OCI-LY1 (cell line): ENCODE measurements around the gene TSPAN32.

ENCODE experiments used
- H2AFZ ChIP-seq: fragments of 200-600 bp; sonication (generic), shearing (Covaris generic); 2 replicates; pipeline ENCODE4 v1.6.0; 2014; ENCODE audit warnings: antibody characterized with exemption, mild to moderate bottlenecking, low read length
- H3F3A ChIP-seq: fragments of 200-600 bp; sonication (generic), shearing (Covaris generic); 2 replicates; pipeline ENCODE4 v1.6.0; 2014; ENCODE audit warnings: mild to moderate bottlenecking, antibody characterized with exemption, low read length, moderate library complexity; ENCODE audit not compliant: insufficient read depth
- H3K27ac ChIP-seq: fragments of 200-600 bp; sonication (generic); 2 replicates; pipeline ENCODE4 v1.5.1; 2014; ENCODE audit warnings: low read length, mixed run types, mild to moderate bottlenecking, low read depth; ENCODE audit not compliant: poor library complexity, severe bottlenecking
- H3K27me3 ChIP-seq: fragments of 200-600 bp; sonication (generic); 2 replicates; pipeline ENCODE4 v1.6.0; 2014; ENCODE audit warnings: antibody characterized with exemption, mild to moderate bottlenecking, low read length, moderate library complexity; ENCODE audit not compliant: insufficient read depth
- H3K36me3 ChIP-seq: fragments of 200-600 bp; sonication (generic); 2 replicates; pipeline ENCODE4 v1.6.1; 2014; ENCODE audit warnings: mild to moderate bottlenecking, antibody characterized with exemption, low read length, moderate library complexity, mixed read lengths; ENCODE audit not compliant: insufficient read depth
- H3K4me1 ChIP-seq: fragments of 200-600 bp; sonication (generic); 2 replicates; pipeline ENCODE4 v1.5.1; 2014; ENCODE audit warnings: mild to moderate bottlenecking, low read length, moderate library complexity; ENCODE audit not compliant: insufficient read depth, severe bottlenecking
- H3K4me2 ChIP-seq: fragments of 200-600 bp; sonication (generic), shearing (Covaris generic); 2 replicates; pipeline ENCODE4 v1.6.1; 2014; ENCODE audit warnings: low read length
- H3K4me3 ChIP-seq: fragments of 200-600 bp; sonication (generic); 2 replicates; pipeline ENCODE4 v1.5.1; 2014; ENCODE audit warnings: low read length, low read depth, mild to moderate bottlenecking, mixed read lengths; ENCODE audit not compliant: poor library complexity, severe bottlenecking
- H3K79me2 ChIP-seq: fragments of 200-600 bp; shearing (Covaris generic); 2 replicates; pipeline ENCODE4 v1.6.1; 2016; ENCODE audit warnings: mixed run types, low read length, mixed read lengths; ENCODE audit not compliant: insufficient read depth
- H3K9ac ChIP-seq: fragments of 200-600 bp; sonication (generic), shearing (Covaris generic); 2 replicates; pipeline ENCODE4 v1.6.1; 2014; ENCODE audit warnings: mild to moderate bottlenecking, low read length, mixed read lengths
- H3K9me2 ChIP-seq: fragments of 200-600 bp; sonication (generic), shearing (Covaris generic); 2 replicates; pipeline ENCODE4 v1.6.1; 2014; ENCODE audit warnings: low read depth, mild to moderate bottlenecking, low read length, mixed read lengths
- H3K9me3 ChIP-seq: fragments of 200-600 bp; shearing (Covaris generic); 2 replicates; pipeline ENCODE4 v1.6.1; 2014; ENCODE audit warnings: low read length, mixed read lengths
- H4K20me1 ChIP-seq: fragments of 200-600 bp; sonication (generic), shearing (Covaris generic); 2 replicates; pipeline ENCODE4 v1.6.0; 2016; ENCODE audit warnings: mild to moderate bottlenecking, low read length; ENCODE audit not compliant: insufficient read depth
- EZH2 ChIP-seq: fragments of 200-600 bp; sonication (generic), shearing (Covaris generic); IDR thresholded peaks from 2 replicates; pipeline ENCODE4 v1.8.0; 2017; ENCODE audit warnings: borderline replicate concordance, mixed run types, mild to moderate bottlenecking, antibody characterized with exemption, low read length, moderate library complexity, mixed read lengths
- TF ChIP-seq, protein P1 (sequence below): fragments of 200-600 bp; sonication (generic), shearing (Covaris generic); IDR thresholded peaks from 2 replicates; pipeline ENCODE4 v1.5.1; 2017; ENCODE audit warnings: mild to moderate bottlenecking, antibody characterized with exemption, low read length, moderate library complexity, mixed read lengths

Gene TSPAN32

DNA sequence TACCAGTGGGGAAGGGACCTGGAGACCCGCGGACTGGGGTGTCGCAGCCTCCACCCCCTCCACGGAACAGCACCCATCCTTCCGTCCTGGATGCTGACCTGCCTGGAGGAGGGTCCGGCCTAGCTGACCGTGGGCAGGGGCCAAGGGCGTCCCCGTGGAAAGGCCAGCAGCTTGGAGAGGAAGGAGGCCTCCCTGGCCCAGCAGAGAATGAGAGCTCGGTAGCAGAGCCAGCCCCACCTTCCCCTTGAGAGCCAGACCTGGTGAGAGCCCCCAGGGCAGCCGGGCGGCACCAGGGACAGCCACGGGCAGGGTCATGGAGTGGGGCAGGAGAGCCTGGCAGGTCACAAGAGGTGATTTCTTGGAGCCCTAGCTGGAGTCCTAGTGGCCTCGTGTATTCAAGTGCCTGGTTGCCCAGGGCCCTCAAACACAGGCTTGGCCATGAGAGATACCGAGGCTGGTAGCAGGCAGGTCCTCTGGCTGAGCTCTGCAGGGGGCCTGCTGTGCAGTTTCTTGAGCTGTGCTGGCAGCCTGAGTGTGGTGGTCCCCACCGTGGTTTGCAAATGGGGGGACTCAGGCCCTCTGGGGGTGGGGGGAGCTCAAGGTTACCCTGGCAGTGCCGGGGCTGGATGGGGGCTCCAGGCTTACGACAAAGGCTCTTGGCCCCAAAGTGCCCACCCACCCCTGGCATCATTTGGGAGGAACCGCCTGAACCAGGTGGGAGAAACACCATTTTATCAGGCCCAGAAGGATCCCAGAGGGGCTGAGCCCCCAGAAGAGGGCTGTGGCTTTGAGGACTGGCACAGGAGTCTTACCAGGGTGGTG, 7.6 kb downstream of the TSPAN32 start:
- Histone ChIP-seq H3K27me3 (0 out of 2 replicates have a peak, but pooled peaks cover 3% of the 10 kb centered on the region), H3K9me2 (no peaks in the 10 kb centered on the region), H3K4me3 (no peak overlapping the region), H3K9ac (no peak overlapping the region), H4K20me1 (no peaks in the 10 kb centered on the region), H3K9me3 (no peaks in the 10 kb centered on the region), H3K36me3 (no peaks in the 10 kb centered on the region), H3K4me2 (no peak overlapping the region), H3K27ac (no peak overlapping the region), H3F3A (no peaks in the 10 kb centered on the region), H3K79me2 (no peaks in the 10 kb centered on the region), H2AFZ (no peak overlapping the region), H3K4me1 (no peaks in the 10 kb centered on the region)
- TF ChIP-seq, protein P1, sequence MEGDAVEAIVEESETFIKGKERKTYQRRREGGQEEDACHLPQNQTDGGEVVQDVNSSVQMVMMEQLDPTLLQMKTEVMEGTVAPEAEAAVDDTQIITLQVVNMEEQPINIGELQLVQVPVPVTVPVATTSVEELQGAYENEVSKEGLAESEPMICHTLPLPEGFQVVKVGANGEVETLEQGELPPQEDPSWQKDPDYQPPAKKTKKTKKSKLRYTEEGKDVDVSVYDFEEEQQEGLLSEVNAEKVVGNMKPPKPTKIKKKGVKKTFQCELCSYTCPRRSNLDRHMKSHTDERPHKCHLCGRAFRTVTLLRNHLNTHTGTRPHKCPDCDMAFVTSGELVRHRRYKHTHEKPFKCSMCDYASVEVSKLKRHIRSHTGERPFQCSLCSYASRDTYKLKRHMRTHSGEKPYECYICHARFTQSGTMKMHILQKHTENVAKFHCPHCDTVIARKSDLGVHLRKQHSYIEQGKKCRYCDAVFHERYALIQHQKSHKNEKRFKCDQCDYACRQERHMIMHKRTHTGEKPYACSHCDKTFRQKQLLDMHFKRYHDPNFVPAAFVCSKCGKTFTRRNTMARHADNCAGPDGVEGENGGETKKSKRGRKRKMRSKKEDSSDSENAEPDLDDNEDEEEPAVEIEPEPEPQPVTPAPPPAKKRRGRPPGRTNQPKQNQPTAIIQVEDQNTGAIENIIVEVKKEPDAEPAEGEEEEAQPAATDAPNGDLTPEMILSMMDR, result no peak
- TF ChIP-seq EZH2, result no peak

DNA sequence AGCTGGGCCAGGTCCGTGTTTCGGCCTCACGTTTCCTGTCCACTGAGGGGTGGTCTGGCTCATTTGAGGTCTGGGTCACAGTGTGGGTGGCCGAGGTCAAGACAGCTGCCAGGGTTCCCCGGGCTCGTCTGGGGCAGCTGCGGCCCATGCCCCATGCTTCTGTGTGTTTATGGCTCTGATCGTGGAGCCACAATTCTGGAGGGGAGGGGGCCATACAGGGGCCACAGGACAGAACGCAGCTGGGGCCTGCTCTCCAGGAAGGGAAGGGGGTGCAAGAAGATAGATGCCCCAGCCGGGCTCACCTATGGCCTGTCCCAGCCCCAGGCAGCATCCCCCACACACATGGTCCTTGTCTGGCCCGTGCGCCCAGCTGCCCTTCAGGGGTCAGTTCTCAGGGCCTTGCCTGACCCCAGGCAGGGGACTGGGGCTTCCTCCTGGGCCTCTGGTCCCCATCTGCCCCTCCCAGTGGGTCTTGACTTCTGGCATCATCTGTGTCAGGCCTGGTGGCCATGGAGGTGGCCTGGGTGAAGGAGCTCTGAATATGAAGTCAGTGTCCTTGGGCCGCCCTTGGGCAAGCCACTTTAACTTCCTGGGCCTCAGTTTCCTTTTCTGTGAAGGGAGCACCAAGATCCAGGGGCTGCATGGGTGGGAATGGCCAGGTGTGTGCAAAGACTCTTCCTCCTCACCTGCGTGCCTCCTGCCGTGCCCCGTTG, 8.4 kb downstream of the TSPAN32 start:
- H2AFZ ChIP-seq, result no peak overlapping the region
- no peak overlapping the region for H3K9ac ChIP-seq
- 0 out of 2 replicates have a peak, but pooled peaks cover 3% of the 10 kb centered on the region for H3K27me3 ChIP-seq
- H3F3A ChIP-seq, result no peaks in the 10 kb centered on the region
- no peaks in the 10 kb centered on the region for H3K4me1 ChIP-seq
- H3K9me2 ChIP-seq, result no peaks in the 10 kb centered on the region
- TF ChIP-seq EZH2, result no peak
- H3K4me3 ChIP-seq, result no peak overlapping the region
- no peak overlapping the region for H3K4me2 ChIP-seq
- no peaks in the 10 kb centered on the region for H3K79me2 ChIP-seq
- H3K9me3 ChIP-seq, result no peaks in the 10 kb centered on the region
- H4K20me1 ChIP-seq, result no peaks in the 10 kb centered on the region
- H3K36me3 ChIP-seq, result no peaks in the 10 kb centered on the region
- no peak overlapping the region for H3K27ac ChIP-seq

DNA sequence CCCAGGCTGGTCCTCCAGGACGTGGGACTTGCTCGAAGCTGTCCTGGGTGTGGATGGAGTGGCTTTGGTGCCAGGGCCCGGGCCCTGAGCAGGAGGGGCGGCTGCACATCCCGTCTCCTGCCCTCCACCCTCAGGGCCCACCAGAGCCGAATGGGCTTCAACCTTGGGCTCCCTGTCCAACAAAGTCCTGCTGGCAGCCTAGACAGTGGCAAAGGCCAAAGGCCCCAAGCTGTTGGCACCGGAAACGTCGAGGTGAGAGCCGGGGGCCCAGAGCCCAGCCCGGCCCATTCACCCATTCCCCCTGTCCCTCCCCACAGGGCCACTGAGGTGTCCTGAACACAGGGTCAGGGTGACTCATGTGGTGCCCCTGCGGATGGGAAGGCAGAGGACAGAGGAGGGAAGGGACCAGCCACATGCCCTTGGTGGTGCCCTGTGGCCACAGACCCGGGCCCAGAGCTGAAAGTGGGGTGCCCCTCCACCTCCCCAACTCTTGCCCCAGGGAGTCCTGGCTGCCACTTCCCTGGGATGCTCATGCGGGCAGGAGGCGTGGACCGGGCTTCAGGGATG, 9.1 kb downstream of the TSPAN32 start:
- 0 out of 2 replicates have a peak, but pooled peaks cover 3% of the 10 kb centered on the region for H3K27me3 ChIP-seq
- H3K4me2 ChIP-seq, result no peak overlapping the region
- no peak overlapping the region for H3K4me3 ChIP-seq
- H3K4me1 ChIP-seq, result no peaks in the 10 kb centered on the region
- H2AFZ ChIP-seq, result no peak overlapping the region
- H3K9me2 ChIP-seq, result no peaks in the 10 kb centered on the region
- H3F3A ChIP-seq, result no peaks in the 10 kb centered on the region
- no peak overlapping the region for H3K9ac ChIP-seq
- H3K36me3 ChIP-seq, result no peaks in the 10 kb centered on the region
- H3K9me3 ChIP-seq, result no peaks in the 10 kb centered on the region
- H4K20me1 ChIP-seq, result no peaks in the 10 kb centered on the region
- H3K27ac ChIP-seq, result no peak overlapping the region
- no peak for TF ChIP-seq EZH2
- TF ChIP-seq, protein P1, result no peak
- H3K79me2 ChIP-seq, result no peaks in the 10 kb centered on the region
